WTC11 (cell line): ENCODE results near the gene PON1.

Experiments used
- TEAD1 ChIP-seq: sonication (generic); formaldehyde crosslinking; IDR thresholded peaks from 2 replicates; pipeline ENCODE4 v1.8.0; 2022; ENCODE audit warnings: mild to moderate bottlenecking, missing genetic modification reagents
- TEAD4 ChIP-seq: sonication (generic); formaldehyde crosslinking; IDR thresholded peaks from 2 replicates; pipeline ENCODE4 v1.8.0; 2022; ENCODE audit warnings: mild to moderate bottlenecking, missing genetic modification reagents
- ZBTB21 ChIP-seq: sonication (generic); formaldehyde crosslinking; IDR thresholded peaks from 2 replicates; pipeline ENCODE4 v1.8.1; 2023; ENCODE audit warnings: mild to moderate bottlenecking, missing genetic modification reagents, borderline replicate concordance
- TF ChIP-seq, protein P1 (sequence below): fragments of 200-600 bp; IDR thresholded peaks from 2 replicates; pipeline ENCODE4 v1.8.0; 2022; ENCODE audit warnings: antibody characterized with exemption

- TF ChIP-seq, protein P1, sequence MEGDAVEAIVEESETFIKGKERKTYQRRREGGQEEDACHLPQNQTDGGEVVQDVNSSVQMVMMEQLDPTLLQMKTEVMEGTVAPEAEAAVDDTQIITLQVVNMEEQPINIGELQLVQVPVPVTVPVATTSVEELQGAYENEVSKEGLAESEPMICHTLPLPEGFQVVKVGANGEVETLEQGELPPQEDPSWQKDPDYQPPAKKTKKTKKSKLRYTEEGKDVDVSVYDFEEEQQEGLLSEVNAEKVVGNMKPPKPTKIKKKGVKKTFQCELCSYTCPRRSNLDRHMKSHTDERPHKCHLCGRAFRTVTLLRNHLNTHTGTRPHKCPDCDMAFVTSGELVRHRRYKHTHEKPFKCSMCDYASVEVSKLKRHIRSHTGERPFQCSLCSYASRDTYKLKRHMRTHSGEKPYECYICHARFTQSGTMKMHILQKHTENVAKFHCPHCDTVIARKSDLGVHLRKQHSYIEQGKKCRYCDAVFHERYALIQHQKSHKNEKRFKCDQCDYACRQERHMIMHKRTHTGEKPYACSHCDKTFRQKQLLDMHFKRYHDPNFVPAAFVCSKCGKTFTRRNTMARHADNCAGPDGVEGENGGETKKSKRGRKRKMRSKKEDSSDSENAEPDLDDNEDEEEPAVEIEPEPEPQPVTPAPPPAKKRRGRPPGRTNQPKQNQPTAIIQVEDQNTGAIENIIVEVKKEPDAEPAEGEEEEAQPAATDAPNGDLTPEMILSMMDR: no peak
- TF ChIP-seq ZBTB21 (no peak), TEAD4 (CRISPR knock-in tag) (no peak), TEAD1 (CRISPR knock-in tag) (no peak)
These were observed 49.0 kb upstream of the PON1 start for GRCh38 chr7:95373323-95373722.
